PFSK-1 (cell line): ENCODE results near the gene POLE.
A peak's percentile ranks its signal among the peaks of the same experiment; 100 is the strongest.

Experiments
- FOXP2 ChIP-seq: optimal IDR thresholded peaks from 2 replicates; pipeline ENCODE3; 2011; ENCODE audit warnings: borderline replicate concordance, control low read depth, inconsistent platforms; ENCODE audit not compliant: insufficient read depth; ENCODE audit errors: extremely low read length, extremely low read depth
- POLR2AphosphoS5 ChIP-seq: IDR thresholded peaks from 2 replicates; pipeline ENCODE4 v1.6.1; 2012; ENCODE audit warnings: low read depth, mild to moderate bottlenecking, control low read depth, low read length, moderate library complexity
- REST ChIP-seq, 2 experiments: IDR thresholded peaks; 2 replicates each; pipeline versions ENCODE4 v1.6.1 to v1.8.0; 2011 to 2012; ENCODE audit warnings: low read depth in 2 of 2, low read length in 2 of 2, control low read depth in 1 of 2, inconsistent platforms in 1 of 2, mild to moderate bottlenecking in 1 of 2, moderate library complexity in 1 of 2; ENCODE audit not compliant: insufficient read depth in 1 of 2

- TF ChIP-seq REST (IDR thresholded peaks at IDR 0.05; ENCODE audit: insufficient read depth in 1 of 2, low read depth in 2 of 2, low read length in 2 of 2) (no peak), POLR2AphosphoS5 (peak; percentile 52; the same call in 1 of the 2 replicates), FOXP2 (no peak)
These were observed 8.3 kb upstream of the POLE start for GRCh38 chr12:132695431-132695830.
